ENCODE results near the gene FAM120A.

- TF ChIP-seq CTCF (IDR thresholded peaks at IDR 0.05) (no peak), POLR2A (IDR thresholded peaks at IDR 0.05) (no peak), POLR2AphosphoS5 (IDR thresholded peaks at IDR 0.05) (no peak)
Measured at GRCh38 chr9:93549611-93550010, 98.1 kb downstream of the FAM120A start.
